CD4-positive, alpha-beta T cell treated with Interleukin-17A for 4 hours (primary cell): ENCODE measurements around the gene PFKL.

ENCODE experiments used
- DNase-seq: peaks from one replicate; pipeline ENCODE4 v3.0.0-alpha.2; 2020; ENCODE audit warnings: mixed read lengths

The PFKL gene

DNA sequence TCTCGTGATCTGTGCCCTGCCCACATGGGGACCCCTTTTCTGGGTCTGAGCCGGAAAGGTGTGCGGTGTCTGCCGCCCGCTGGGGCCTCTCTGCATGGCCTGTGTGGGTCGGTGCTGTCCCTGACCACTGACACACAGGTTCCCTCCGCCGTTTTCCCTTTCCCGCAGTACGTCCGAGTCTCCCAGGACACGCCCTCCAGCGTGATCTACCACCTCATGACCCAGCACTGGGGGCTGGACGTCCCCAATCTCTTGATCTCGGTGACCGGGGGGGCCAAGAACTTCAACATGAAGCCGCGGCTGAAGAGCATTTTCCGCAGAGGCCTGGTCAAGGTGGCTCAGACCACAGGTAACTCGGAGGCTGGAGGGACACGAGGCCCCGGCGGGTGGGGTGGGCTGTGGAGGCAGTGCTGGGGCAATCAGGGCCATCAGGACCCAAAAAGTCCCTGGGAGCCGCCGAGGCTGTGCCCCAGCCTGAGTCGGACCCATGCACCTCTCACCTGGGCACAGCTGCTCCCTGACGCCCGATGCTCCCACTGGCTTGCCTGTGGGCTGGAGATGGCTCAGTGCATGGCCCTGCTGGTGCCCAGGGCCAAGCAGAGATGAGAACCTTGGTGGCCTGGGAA, 66.8 kb downstream of the PFKL start:
- DNase-seq: no peak

- DNase-seq: no peak
These were observed 69.0 kb downstream of the PFKL start for GRCh38 chr21:44368711-44369446.

DNA sequence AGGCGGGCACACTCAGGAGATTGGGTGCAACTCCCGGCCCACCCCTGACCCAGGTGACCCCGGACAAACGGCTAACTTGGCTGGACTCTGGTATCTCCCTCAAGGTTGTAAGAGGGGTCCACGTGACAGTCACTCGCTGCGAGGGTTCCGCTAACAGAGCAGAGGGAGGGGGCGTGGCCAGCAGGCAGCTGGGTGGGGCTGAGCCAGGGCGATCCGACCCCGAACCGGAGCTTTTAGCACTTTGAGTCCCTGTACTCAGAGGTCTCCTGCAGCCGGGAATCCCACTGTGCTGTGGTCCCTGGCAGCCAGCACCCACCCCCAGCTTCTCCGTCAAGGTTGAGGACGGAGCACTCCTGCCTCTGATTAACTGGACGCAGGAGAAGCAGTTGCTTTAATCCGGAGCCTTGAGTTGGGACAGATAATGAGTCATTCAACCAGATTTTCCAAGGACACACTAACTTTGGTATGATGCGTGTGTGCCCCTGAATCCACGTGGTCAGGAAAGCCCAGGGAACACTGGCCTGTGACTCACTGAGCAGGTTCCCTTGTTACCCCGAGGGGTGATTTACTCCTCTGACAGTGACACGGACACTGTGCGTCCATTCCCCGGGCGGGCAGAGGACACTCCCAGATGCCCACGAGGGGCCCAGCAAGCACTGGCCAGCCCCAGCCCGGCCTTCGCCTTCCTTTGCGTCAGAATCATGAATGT, 70.3 kb downstream of the PFKL start:
- no peak for DNase-seq

GRCh38 chr21:44370786-44371410, 71.0 kb downstream of the PFKL start:
- DNase-seq: no peak

- no peak for DNase-seq
These were observed 71.7 kb downstream of the PFKL start for GRCh38 chr21:44371596-44371995.

- DNase-seq: no peak
These were observed 72.8 kb downstream of the PFKL start for GRCh38 chr21:44372616-44373015.

DNA sequence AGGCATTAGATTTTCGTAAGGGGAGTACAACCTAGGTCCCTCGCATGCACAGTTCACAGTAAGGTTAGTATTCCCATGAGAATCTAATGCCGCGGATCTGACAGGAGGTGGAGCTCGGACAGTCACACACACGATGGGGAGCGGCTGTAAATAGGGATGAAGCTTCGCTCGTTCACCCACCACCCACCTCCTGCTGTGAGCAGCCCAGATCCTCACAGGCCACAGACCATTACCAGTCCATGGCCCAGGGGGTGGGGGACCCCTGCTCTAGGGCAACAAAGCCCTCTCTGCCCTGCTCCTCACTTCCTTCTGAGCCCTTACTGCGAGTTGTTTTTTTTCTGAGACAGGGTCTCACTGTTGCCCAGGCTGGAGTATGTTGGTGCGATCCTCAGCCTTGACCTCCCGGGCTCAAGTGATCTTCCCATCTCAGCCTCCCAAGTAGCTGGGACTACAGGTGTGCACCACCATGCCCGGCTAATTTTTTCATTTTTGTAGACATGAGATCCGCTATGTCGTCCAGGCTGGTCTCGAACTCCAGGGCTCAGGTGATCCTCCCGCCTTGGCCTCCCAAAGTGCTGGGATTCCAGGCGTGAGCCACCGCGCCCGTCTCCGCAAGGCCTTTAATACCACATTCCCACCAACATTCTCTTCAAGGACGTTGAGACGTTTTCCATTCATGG, 74.9 kb downstream of the PFKL start:
- DNase-seq: no peak

DNA sequence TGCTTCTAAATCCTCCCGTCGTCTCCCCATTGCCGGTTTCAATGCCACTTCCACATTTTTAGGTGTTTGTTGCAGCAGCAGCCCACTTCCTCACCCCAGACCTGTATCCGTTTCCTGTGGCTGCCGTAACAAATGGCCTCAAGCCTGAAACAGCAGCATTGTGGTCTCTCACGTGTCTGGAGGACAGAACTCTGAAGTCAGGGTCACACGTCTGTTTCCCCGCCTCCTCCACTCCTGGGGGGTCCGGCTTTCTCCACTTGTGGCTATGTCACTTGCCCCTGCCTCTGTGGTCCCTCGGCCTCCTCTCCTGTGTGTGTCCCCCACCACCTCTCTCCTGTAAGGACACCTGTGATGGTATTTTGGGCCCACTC, 75.4 kb downstream of the PFKL start:
- DNase-seq: peak; percentile 19

DNA sequence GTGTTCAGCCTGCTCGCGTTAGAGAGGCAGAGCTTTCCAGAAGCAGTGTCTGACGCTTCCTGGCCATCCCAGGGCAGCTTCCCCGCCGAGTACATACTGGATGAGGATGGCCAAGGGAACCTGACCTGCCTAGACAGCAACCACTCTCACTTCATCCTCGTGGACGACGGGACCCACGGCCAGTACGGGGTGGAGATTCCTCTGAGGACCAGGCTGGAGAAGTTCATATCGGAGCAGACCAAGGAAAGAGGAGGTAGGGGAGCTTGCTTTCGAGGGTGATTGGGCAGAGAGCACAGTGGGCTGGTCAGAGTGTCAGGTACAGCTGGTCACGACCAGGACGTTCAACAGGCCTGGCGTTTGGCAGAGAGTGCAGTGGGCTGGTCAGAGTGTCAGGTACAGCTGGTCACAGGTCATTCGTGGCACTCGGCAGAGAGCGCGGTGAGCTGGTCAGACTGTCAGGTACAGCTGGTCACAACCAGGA, 75.9 kb downstream of the PFKL start:
- no peak for DNase-seq

GRCh38 chr21:44376606-44377005, 76.8 kb downstream of the PFKL start:
- no peak for DNase-seq
